Peyer's patch (tissue), 4 donors: ENCODE results near the gene B3GALT6.

Source experiments
- CTCF ChIP-seq, 6 experiments: fragments of 450-650 bp in 4 of 6; fragments of 200-600 bp in 2 of 6; sonication (generic) in 1 of 6; IDR thresholded peaks; one replicate each; pipeline ENCODE4 v1.5.1; 2017 to 2019; ENCODE audit warnings: antibody characterized with exemption in 6 of 6, mild to moderate bottlenecking in 3 of 6, moderate library complexity in 1 of 6
- POLR2A ChIP-seq, 2 donors: fragments of 450-650 bp; IDR thresholded peaks; one replicate each; pipeline ENCODE4 v1.5.1; 2017; ENCODE audit warnings: antibody characterized with exemption in 2 of 2, mild to moderate bottlenecking in 2 of 2, moderate library complexity in 2 of 2

DNA sequence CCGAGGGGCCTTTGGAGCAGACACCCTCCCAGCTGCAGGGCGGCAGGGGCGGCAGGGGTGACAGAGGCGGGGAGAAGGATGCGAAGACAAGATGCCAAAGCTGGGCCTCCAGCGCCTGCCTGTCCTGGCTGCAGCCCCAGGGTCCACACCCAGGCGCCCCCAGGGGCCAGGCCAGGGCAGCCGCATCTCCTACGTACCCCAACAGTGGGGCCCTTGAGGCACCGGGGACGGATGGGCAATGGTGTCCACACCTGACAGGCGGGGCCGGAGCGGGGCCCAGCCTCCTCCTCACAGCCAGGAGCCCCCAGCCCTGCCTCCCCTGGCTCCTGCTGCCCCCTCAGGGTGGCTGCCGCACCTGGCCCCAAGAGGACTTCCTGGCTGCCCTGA is 7.2 kb downstream of the B3GALT6 start:
- TF ChIP-seq CTCF (IDR thresholded peaks at IDR 0.05) (no peak), POLR2A (IDR thresholded peaks at IDR 0.05) (no peak)
